ENCODE results near the gene COL9A2.

COL9A2 gene

GRCh38 chr1:40256401-40257084 is 60.5 kb downstream of the COL9A2 start:
- no peak for DNase-seq

GRCh38 chr1:40255231-40255630 is 61.9 kb downstream of the COL9A2 start:
- DNase-seq = no peak

GRCh38 chr1:40252601-40253000 is 64.5 kb downstream of the COL9A2 start:
- DNase-seq = no peak

- DNase-seq = no peak
Measured at GRCh38 chr1:40251456-40251855, 65.6 kb downstream of the COL9A2 start.

All from activated CD4-positive, CD25-positive, alpha-beta regulatory T cell (primary cell).